IMR-90 (cell line): Measurements from ENCODE around the gene ZNF2. TPM values are rescaled to one million over a fixed set of nuclear protein-coding genes. Genes with fewer than 3 reads are reported as not detected.

Source experiments
- ATAC-seq: fragments of 200-7000 bp; cut with Tn5 transposase; 2 replicates; pipeline ENCODE4 v1.9.1; 2020; ENCODE audit warnings: low read depth, mild to moderate bottlenecking, moderate library complexity
- BruUV-seq: library from RNA; stranded (reverse); fragments of 400-500 nt; replicated peaks from 2 replicates; lab custom pipeline; 2021; lab: Mats Ljungman, UMichigan
- CTCF ChIA-PET: fragments of 300-600 bp; formaldehyde crosslinking; extraction: SDS; loops from one replicate; lab custom pipeline; 2021; ENCODE audit warnings: antibody characterized with exemption; lab: Yijun Ruan, JAX
- POLR2A ChIA-PET: fragments of 300-600 bp; sonication (Branson Sonifier 250); formaldehyde crosslinking; loops from one replicate; lab custom pipeline; 2022; ENCODE audit warnings: antibody characterized with exemption; ENCODE audit not compliant: unreplicated experiment; lab: Charles Lee
- DNase-seq: peaks from one replicate; pipeline ENCODE4 v3.0.0; 2013
- H2AFZ ChIP-seq: replicated peaks from 2 replicates; pipeline ENCODE3; 2013; ENCODE audit warnings: low read length, mild to moderate bottlenecking; ENCODE audit not compliant: poor library complexity
- H2AK5ac ChIP-seq: 2 replicates; pipeline ENCODE4 v1.6.1; 2013; ENCODE audit warnings: low read depth, low read length, inconsistent platforms
- H2AK9ac ChIP-seq: replicated peaks from 2 replicates; pipeline ENCODE3; 2013; ENCODE audit warnings: mild to moderate bottlenecking, low read depth, low read length, moderate library complexity; ENCODE audit not compliant: poor library complexity
- H2BK120ac ChIP-seq: 2 replicates; pipeline ENCODE4 v1.6.1; 2013; ENCODE audit warnings: low read depth, low read length, inconsistent platforms
- H2BK15ac ChIP-seq: 3 replicates; pipeline ENCODE4 v1.6.1; 2013; ENCODE audit warnings: low read depth, low read length, inconsistent platforms
- H2BK20ac ChIP-seq: 2 replicates; pipeline ENCODE4 v1.6.1; 2013; ENCODE audit warnings: low read depth, mild to moderate bottlenecking, inconsistent platforms, low read length, moderate library complexity
- H2BK5ac ChIP-seq: 2 replicates; pipeline ENCODE4 v1.6.1; 2013; ENCODE audit warnings: mild to moderate bottlenecking, low read depth, low read length, inconsistent platforms; ENCODE audit not compliant: poor library complexity, severe bottlenecking
- H3K14ac ChIP-seq: replicated peaks from 2 replicates; pipeline ENCODE4 v1.6.1; 2013; ENCODE audit warnings: low read depth, low read length, inconsistent platforms
- H3K18ac ChIP-seq: 2 replicates; pipeline ENCODE4 v1.6.1; 2013; ENCODE audit warnings: low read depth, low read length, control low read depth
- H3K23ac ChIP-seq: 2 replicates; pipeline ENCODE4 v1.6.1; 2013; ENCODE audit warnings: low read depth, low read length, inconsistent platforms
- H3K27ac ChIP-seq: 2 replicates; pipeline ENCODE4 v1.5.1; 2013; ENCODE audit warnings: mild to moderate bottlenecking, control low read depth, low read length; ENCODE audit not compliant: insufficient read depth
- H3K27me3 ChIP-seq: 2 replicates; pipeline ENCODE4 v1.6.1; 2013; ENCODE audit warnings: low read length; ENCODE audit not compliant: control insufficient read depth, insufficient read depth
- H3K36me3 ChIP-seq: 2 replicates; pipeline ENCODE4 v1.6.1; 2013; ENCODE audit warnings: low read length, mixed read lengths; ENCODE audit not compliant: control insufficient read depth, insufficient read depth
- H3K4ac ChIP-seq: 2 replicates; pipeline ENCODE4 v1.6.1; 2013; ENCODE audit warnings: low read depth, low read length, inconsistent platforms
- H3K4me1 ChIP-seq: 2 replicates; pipeline ENCODE4 v1.6.1; 2013; ENCODE audit warnings: low read length, mixed read lengths; ENCODE audit not compliant: control insufficient read depth, insufficient read depth
- H3K4me2 ChIP-seq: 2 replicates; pipeline ENCODE4 v1.6.1; 2013; ENCODE audit warnings: low read depth, mild to moderate bottlenecking, control low read depth, low read length, moderate library complexity
- H3K4me3 ChIP-seq: 2 replicates; pipeline ENCODE4 v1.5.1; 2013; ENCODE audit warnings: low read depth, mild to moderate bottlenecking, control low read depth, low read length, moderate library complexity; ENCODE audit not compliant: insufficient read depth
- H3K56ac ChIP-seq: 2 replicates; pipeline ENCODE4 v1.6.1; 2013; ENCODE audit warnings: low read length, inconsistent platforms; ENCODE audit not compliant: insufficient read depth; ENCODE audit errors: extremely low read depth
- H3K79me1 ChIP-seq, 2 experiments: 2 replicates each; pipeline ENCODE4 v1.6.1; 2013; ENCODE audit warnings: low read length in 2 of 2, inconsistent platforms in 1 of 2, low read depth in 1 of 2
- H3K9ac ChIP-seq: 2 replicates; pipeline ENCODE4 v1.6.1; 2013; ENCODE audit warnings: low read depth, low read length, control low read depth
- H3K9me1 ChIP-seq: 2 replicates; pipeline ENCODE4 v1.6.1; 2013; ENCODE audit warnings: low read length, inconsistent platforms; ENCODE audit not compliant: insufficient read depth
- H3K9me3 ChIP-seq: 2 replicates; pipeline ENCODE4 v1.6.1; 2013; ENCODE audit warnings: low read length; ENCODE audit not compliant: control insufficient read depth, insufficient read depth
- H4K20me1 ChIP-seq: 2 replicates; pipeline ENCODE4 v1.6.1; 2013; ENCODE audit warnings: low read length, inconsistent platforms; ENCODE audit not compliant: insufficient read depth
- H4K5ac ChIP-seq: 2 replicates; pipeline ENCODE4 v1.6.1; 2013; ENCODE audit warnings: mild to moderate bottlenecking, low read depth, low read length, control low read depth
- H4K8ac ChIP-seq, 2 experiments: 2 replicates each; pipeline ENCODE4 v1.6.1; 2013; ENCODE audit warnings: low read depth in 2 of 2, low read length in 2 of 2, control low read depth in 1 of 2, inconsistent platforms in 1 of 2
- H4K91ac ChIP-seq: 2 replicates; pipeline ENCODE4 v1.6.1; 2013; ENCODE audit warnings: low read depth, low read length, inconsistent platforms; ENCODE audit not compliant: insufficient read depth
- NFE2L2 ChIP-seq: fragments of 150-350 bp; IDR thresholded peaks from 2 replicates; pipeline ENCODE4 v1.6.1; 2016; ENCODE audit warnings: low read depth, mild to moderate bottlenecking, low read length
- WGBS, 2 experiments: methylation state at CpG; one replicate each; pipeline versions ENCODE4 v1.1.5 to v1.1.7; 2013; ENCODE audit warnings: missing lambda C conversion rate in 2 of 2; ENCODE audit not compliant: insufficient read length in 1 of 2; ENCODE audit errors: extremely low coverage in 2 of 2; 5-methylcytosine and 5-hydroxymethylcytosine counted together
- dilution Hi-C: fragments of 300-500 bp; cut with HindIII; formaldehyde crosslinking; loops from one replicate; pipeline ENCODE4 v1.14.3; 2018; ENCODE audit warnings: low sequenced_read_pairs; ENCODE audit not compliant: unreplicated experiment
- in situ Hi-C: fragments of 300-500 bp; cut with MboI; formaldehyde crosslinking; loops from 3 replicates; pipeline ENCODE4 v1.14.3; 2019; ENCODE audit warnings: low sequenced_read_pairs, inconsistent platforms, mixed read lengths
- intact Hi-C: fragments of 100-400 bp; cut with micrococcal nuclease; formaldehyde crosslinking; loops from 2 replicates; pipeline ENCODE4 v1.10.0; 2022
- polyA plus RNA-seq, 3 experiments: library from polyadenylated mRNA; depleted of rRNA; stranded (reverse); fragments of >200 nt; gene quantifications; 2 replicates each; pipeline ENCODE4 v1.2.3, GENCODE V29; 2012; ENCODE audit warnings: low replicate concordance in 1 of 3
- total RNA-seq: library from RNA; depleted of rRNA; stranded (reverse); fragments of >200 nt; gene quantifications from 2 replicates; pipeline ENCODE4 v1.2.3, GENCODE V29; 2012

ZNF2 gene
- total and polyA plus RNA-seq, 2 of the 4 experiments (the other 2 are of a cell fraction): 2.7 to 7.3 TPM

- peak overlapping the region; percentile 98 for H4K5ac ChIP-seq
- no peak overlapping the region; the same call in 2 of the 3 replicates for H2BK15ac ChIP-seq
- peak overlapping the region; percentile 77 for H3K4me3 ChIP-seq
- peak overlapping the region; percentile 99 for H2BK5ac ChIP-seq
- no peak for TF ChIP-seq NFE2L2
- dilution Hi-C loops: no loop called here
- TSS peak; percentile 90 for BruUV-seq
- H3K9me3 ChIP-seq: no peaks in the 10 kb centered on the region
- peak overlapping the region; percentile 54 for H3K18ac ChIP-seq
- H2AK5ac ChIP-seq: 0 out of 2 replicates have a peak overlapping the region, but pooled peaks have one; percentile 2
- peak overlapping the region; percentile 97 for H2BK120ac ChIP-seq
- intact Hi-C loops: loop anchor here (5.0 kb wide), 2 partner anchors 42 to 43 kb away; partner anchors contain the start of genes MRPS5 and ZNF892
- H3K27ac ChIP-seq: peak overlapping the region; percentile 97
- H4K91ac ChIP-seq: peak overlapping the region; percentile 99
- no peak overlapping the region for H2BK20ac ChIP-seq
- H3K27me3 ChIP-seq: no peaks in the 10 kb centered on the region
- no peaks in the 10 kb centered on the region for H3K9me1 ChIP-seq
- in situ Hi-C loops: no loop called here
- H3K4me1 ChIP-seq: no peaks in the 10 kb centered on the region
- H3K4me2 ChIP-seq: peak overlapping the region; percentile 91
- peak overlapping the region; percentile 99 for H3K23ac ChIP-seq
- peak overlapping the region; percentile 95 for H3K9ac ChIP-seq
- ChIA-PET CTCF (no interaction called here), POLR2A (no interaction called here)
- H4K20me1 ChIP-seq: no peaks in the 10 kb centered on the region
- H4K8ac ChIP-seq: peak overlapping the region; percentile 95 to 100
- H3K79me1 ChIP-seq: peaks cover 19 to 24% of the 10 kb centered on the region in 2 experiments
- peak overlapping the region; percentile 99 for H3K14ac ChIP-seq
- ATAC-seq (no peak), DNase-seq (no peak)
- peak overlapping the region; percentile 99 for H3K4ac ChIP-seq
- peak overlapping the region; percentile 97 for H3K56ac ChIP-seq
- H2AFZ ChIP-seq: peak overlapping the region; percentile 100
- peak overlapping the region; percentile 91 for H2AK9ac ChIP-seq
- no peaks in the 10 kb centered on the region for H3K36me3 ChIP-seq
- WGBS, 2 experiments: 0% methylated on average over 4 of the region's 9 CpGs; no CpG with 5 or more reads in 1 of the 2 experiments
These were observed 609 bp upstream of the ZNF2 start for GRCh38 chr2:95165030-95165370.
